GM18909 (cell line): ENCODE measurements around the gene CSF2.

Experiments used
- ATAC-seq: cut with Tn5 transposase; IDR thresholded peaks from one replicate; pipeline ENCODE4 v1.9.1; 2021; ENCODE audit warnings: mild to moderate bottlenecking; ENCODE audit not compliant: unreplicated experiment, poor library complexity

CSF2 gene

GRCh38 chr5:132054031-132054696 is 19.4 kb upstream of the CSF2 start:
- ATAC-seq = no peak

- no peak for ATAC-seq
These were observed 18.7 kb upstream of the CSF2 start for GRCh38 chr5:132054697-132055440.

GRCh38 chr5:132055441-132055807 is 18.2 kb upstream of the CSF2 start:
- no peak for ATAC-seq

GRCh38 chr5:132055808-132056609 is 17.6 kb upstream of the CSF2 start:
- no peak for ATAC-seq

GRCh38 chr5:132056610-132057497 is 16.7 kb upstream of the CSF2 start:
- no peak for ATAC-seq

- ATAC-seq = no peak
These were observed 15.9 kb upstream of the CSF2 start for GRCh38 chr5:132057498-132058255.

- no peak for ATAC-seq
These were observed 14.9 kb upstream of the CSF2 start for GRCh38 chr5:132058646-132059042.

GRCh38 chr5:132059043-132059695 is 14.4 kb upstream of the CSF2 start:
- ATAC-seq = no peak

- ATAC-seq = no peak
These were observed 13.7 kb upstream of the CSF2 start for GRCh38 chr5:132059696-132060500.

GRCh38 chr5:132060501-132061161 is 13.0 kb upstream of the CSF2 start, which contains the start of gene IL3:
Gene IL3 (plus strand): TSS chr5:132060655. CDS start chr5:132060707, 52 bp downstream.
- ATAC-seq = no peak

- peak; percentile 73 for ATAC-seq
These were observed 10.3 kb upstream of the CSF2 start for GRCh38 chr5:132063090-132063911.

- ATAC-seq = no peak
These were observed 9.4 kb upstream of the CSF2 start for GRCh38 chr5:132064140-132064539.

GRCh38 chr5:132064738-132065331 is 8.8 kb upstream of the CSF2 start:
- ATAC-seq = peak; percentile 63

- ATAC-seq = no peak
These were observed 8.1 kb upstream of the CSF2 start for GRCh38 chr5:132065351-132065937.

- ATAC-seq = no peak
These were observed 7.5 kb upstream of the CSF2 start for GRCh38 chr5:132065951-132066701.
